HepG2 (cell line): ENCODE results near the gene MPST. TPM values are rescaled to one million over a fixed set of nuclear protein-coding genes. Genes with fewer than 3 reads are reported as not detected.

Experiments
- ATAC-seq: fragments of 200-7000 bp; cut with Tn5 transposase; 3 replicates; pipeline ENCODE4 v1.9.1; 2020; ENCODE audit warnings: mild to moderate bottlenecking, moderate library complexity
- BruUV-seq: library from RNA; stranded (reverse); fragments of 400-500 nt; replicated peaks from 2 replicates; lab custom pipeline; 2021; lab: Mats Ljungman, UMichigan
- CTCF ChIA-PET: fragments of 300-600 bp; formaldehyde crosslinking; extraction: SDS; loops from one replicate; lab custom pipeline; 2021; ENCODE audit warnings: low total read pairs, inconsistent platforms, low intra/inter-chr PET ratio; lab: Yijun Ruan, JAX
- POLR2A ChIA-PET: fragments of 350-600 bp; sonication (Branson Sonifier 250); formaldehyde crosslinking; loops from one replicate; lab custom pipeline; 2020; ENCODE audit warnings: antibody characterized with exemption, inconsistent platforms; lab: Yijun Ruan, JAX
- DNase-seq: peaks from one replicate; pipeline ENCODE4 v3.0.0-alpha.2; 2015; ENCODE audit warnings: low spot score
- FAIRE-seq: peaks from 3 replicates; lab custom pipeline; 2011; peaks lifted over from hg19 to GRCh38; lab: Jason Lieb, UNC
- H2AFZ ChIP-seq: one replicate; pipeline ENCODE4 v1.6.1; 2011; ENCODE audit warnings: low read length, inconsistent platforms
- H3K27ac ChIP-seq: fragments of 300-600 bp; 3 replicates; pipeline ENCODE4 v1.8.0; 2011; ENCODE audit warnings: mixed run types, mild to moderate bottlenecking, mixed read lengths, low read length, inconsistent platforms; ENCODE audit not compliant: insufficient read depth; ENCODE audit errors: extremely low read length
- H3K27me3 ChIP-seq, 2 experiments: fragments of 200-600 bp in 1 of 2; 2 replicates in 1 of 2; 3 replicates in 1 of 2; pipeline versions ENCODE4 v1.6.0 to v1.8.0; 2011; ENCODE audit warnings: low read length in 2 of 2, mild to moderate bottlenecking in 2 of 2, moderate library complexity in 2 of 2, inconsistent platforms in 1 of 2; ENCODE audit not compliant: insufficient read depth in 2 of 2, control insufficient read depth in 1 of 2
- H3K36me3 ChIP-seq, 2 experiments: fragments of 200-600 bp in 1 of 2; replicated peaks in 1 of 2; 2 replicates in 1 of 2; 3 replicates in 1 of 2; pipeline versions ENCODE4 v1.5.1 to v1.8.0; 2011; ENCODE audit warnings: low read length in 2 of 2, inconsistent platforms in 1 of 2; ENCODE audit not compliant: insufficient read depth in 2 of 2, control insufficient read depth in 1 of 2
- H3K4me1 ChIP-seq: 2 replicates; pipeline ENCODE4 v1.5.1; 2012; ENCODE audit warnings: low read length, inconsistent platforms; ENCODE audit not compliant: insufficient read depth
- H3K4me2 ChIP-seq: 2 replicates; pipeline ENCODE4 v1.6.0; 2011; ENCODE audit warnings: low read depth, low read length, inconsistent platforms
- H3K4me3 ChIP-seq, 3 experiments: fragments of 200-600 bp in 1 of 3; sonication (generic), shearing (Covaris generic) in 1 of 3; replicated peaks in 1 of 3; 2 replicates each; pipeline ENCODE4 v1.5.1; 2011 to 2016; ENCODE audit warnings: low read length in 3 of 3, inconsistent platforms in 2 of 3, low read depth in 2 of 3, mild to moderate bottlenecking in 2 of 3, control low read depth in 1 of 3, mixed read lengths in 1 of 3; ENCODE audit not compliant: insufficient read depth in 1 of 3
- H3K79me2 ChIP-seq: one replicate; pipeline ENCODE4 v1.6.1; 2011; ENCODE audit warnings: low read length, inconsistent platforms; ENCODE audit not compliant: insufficient read depth
- H3K9ac ChIP-seq: 2 replicates; pipeline ENCODE4 v1.6.0; 2011; ENCODE audit warnings: mild to moderate bottlenecking, low read depth, low read length, inconsistent platforms; ENCODE audit not compliant: insufficient read depth
- H3K9me3 ChIP-seq: 2 replicates; pipeline ENCODE4 v1.5.1; 2012; ENCODE audit warnings: mild to moderate bottlenecking, low read length
- H4K20me1 ChIP-seq: 2 replicates; pipeline ENCODE4 v1.6.0; 2011; ENCODE audit warnings: inconsistent platforms, mild to moderate bottlenecking, low read length, moderate library complexity; ENCODE audit not compliant: insufficient read depth
- CEBPG ChIP-seq: IDR thresholded peaks from 2 replicates; pipeline ENCODE4 v1.6.1; 2016
- GABPA ChIP-seq, 2 experiments: IDR thresholded peaks; 2 replicates each; pipeline ENCODE4 v1.6.1; 2011 to 2016; ENCODE audit warnings: low read depth in 2 of 2, low read length in 1 of 2, missing biosample characterization in 1 of 2, missing genetic modification characterization in 1 of 2
- GTF2F1 ChIP-seq: fragments of 150-350 bp; IDR thresholded peaks from 2 replicates; pipeline ENCODE4 v1.6.1; 2014; ENCODE audit warnings: low read length
- HIC2 ChIP-seq: sonication (generic); formaldehyde crosslinking; IDR thresholded peaks from 2 replicates; pipeline ENCODE4 v1.9.0; 2022; ENCODE audit warnings: low read depth, missing genetic modification reagents
- MAX ChIP-seq: IDR thresholded peaks from 2 replicates; pipeline ENCODE4 v1.6.1; 2012; ENCODE audit warnings: inconsistent platforms
- MTA3 ChIP-seq: sonication (generic); formaldehyde crosslinking; IDR thresholded peaks from 2 replicates; pipeline ENCODE4 v1.4.0; 2020; ENCODE audit warnings: missing genetic modification reagents
- MXD4 ChIP-seq: IDR thresholded peaks from 2 replicates; pipeline ENCODE4 v1.6.1; 2016; ENCODE audit warnings: mild to moderate bottlenecking, missing biosample characterization, missing genetic modification reagents
- NFE2 ChIP-seq: sonication (generic); formaldehyde crosslinking; IDR thresholded peaks from 2 replicates; pipeline ENCODE4 v1.4.0; 2020; ENCODE audit warnings: missing genetic modification reagents
- NFIB ChIP-seq: sonication (generic); formaldehyde crosslinking; IDR thresholded peaks from 2 replicates; pipeline ENCODE4 v1.9.0; 2021; ENCODE audit warnings: missing genetic modification reagents, mild to moderate bottlenecking, borderline replicate concordance
- NR0B2 ChIP-seq: sonication (generic); formaldehyde crosslinking; IDR thresholded peaks from 2 replicates; pipeline ENCODE4 v1.4.0; 2020; ENCODE audit warnings: mild to moderate bottlenecking, missing genetic modification reagents
- PLSCR1 ChIP-seq: sonication (generic); formaldehyde crosslinking; IDR thresholded peaks from 2 replicates; pipeline ENCODE4 v1.5.0; 2020; ENCODE audit warnings: missing genetic modification reagents, mild to moderate bottlenecking, borderline replicate concordance
- TAF1 ChIP-seq: sonication (generic); formaldehyde crosslinking; IDR thresholded peaks from 2 replicates; pipeline ENCODE4 v1.4.0; 2020; ENCODE audit warnings: missing genetic modification reagents
- TBP ChIP-seq: sonication (generic); formaldehyde crosslinking; IDR thresholded peaks from 2 replicates; pipeline ENCODE4 v1.5.0; 2020; ENCODE audit warnings: missing genetic modification reagents
- U2AF2 ChIP-seq: fragments of 200-400 bp; formaldehyde crosslinking; IDR thresholded peaks from 2 replicates; pipeline ENCODE4 v1.6.1; 2017; ENCODE audit warnings: low read depth, mild to moderate bottlenecking, low read length
- XBP1 ChIP-seq: sonication (generic); formaldehyde crosslinking; IDR thresholded peaks from 2 replicates; pipeline ENCODE4 v1.5.0; 2020; ENCODE audit warnings: missing genetic modification reagents
- XRCC5 ChIP-seq: fragments of 200-400 bp; formaldehyde crosslinking; optimal IDR thresholded peaks from 2 replicates; pipeline ENCODE3; 2017; ENCODE audit warnings: mild to moderate bottlenecking, low read length
- ZEB1 ChIP-seq: IDR thresholded peaks from 2 replicates; pipeline ENCODE4 v1.6.1; 2012; ENCODE audit warnings: mild to moderate bottlenecking, low read depth, inconsistent platforms; ENCODE audit not compliant: insufficient replicate concordance
- ZGPAT ChIP-seq: IDR thresholded peaks from 2 replicates; pipeline ENCODE4 v1.6.1; 2016; ENCODE audit warnings: mild to moderate bottlenecking
- ZNF180 ChIP-seq: sonication (generic); formaldehyde crosslinking; IDR thresholded peaks from 2 replicates; pipeline ENCODE4 v1.4.0; 2020; ENCODE audit warnings: low read depth, missing genetic modification reagents, borderline replicate concordance
- ZNF747 ChIP-seq: sonication (generic); formaldehyde crosslinking; IDR thresholded peaks from 2 replicates; pipeline ENCODE4 v1.8.1; 2023; ENCODE audit warnings: missing genetic modification reagents, mild to moderate bottlenecking, borderline replicate concordance
- WGBS: methylation state at CpG from one replicate; pipeline ENCODE4 v1.1.6; 2017; ENCODE audit warnings: low lambda C conversion rate; 5-methylcytosine and 5-hydroxymethylcytosine counted together
- in situ Hi-C: cut with HindIII; loops from 2 replicates; pipeline ENCODE4 v1.10.0; 2017; ENCODE audit warnings: low pct_unique_long_range_greater_than_20kb; ENCODE audit not compliant: extremely low pct_ligation_motif_present
- intact Hi-C: fragments of 100-400 bp; cut with micrococcal nuclease; formaldehyde crosslinking; loops from one replicate; pipeline ENCODE4 v1.10.0; 2022; ENCODE audit not compliant: unreplicated experiment
- polyA plus RNA-seq, 8 experiments: library from polyadenylated mRNA; depleted of rRNA in 3 of 8; stranded (reverse) in 7 of 8; unstranded in 1 of 8; fragments of >200 nt; fragmentation: Illumina TruSeq in 4 of 8; extraction: Trizol in 4 of 8; gene quantifications; 2 replicates each; pipeline versions ENCODE4 v1.2.1 to v1.2.3, GENCODE V29; 2011 to 2016; ENCODE audit warnings: low read depth in 4 of 8, missing spikeins in 1 of 8, mixed read lengths in 1 of 8; ENCODE audit not compliant: insufficient read depth in 1 of 8
- total RNA-seq, 5 experiments: library from RNA; depleted of rRNA; stranded (reverse); fragments of >200 nt; fragmentation: Illumina TruSeq; extraction: Trizol; gene quantifications; 2 replicates each; pipeline ENCODE4 v1.2.3, GENCODE V29; 2016; ENCODE audit warnings: low read depth in 1 of 5

MPST gene
- total and polyA plus RNA-seq, 2 of the 13 experiments (the other 11 are each of a cell fraction or from before 2014, with no cell fraction given), result 133 to 141 TPM

GRCh38 chr22:36977947-36978660 lies 41.4 kb upstream of the MPST start:
- no TSS peak for BruUV-seq
- CTCF ChIA-PET, result interaction anchor here (1.2 to 2.2 kb wide), 4 partner anchors 8 to 221 kb away, joined by 4 to 11 read pairs (median 6); no protein-coding TSS in a partner anchor
- DNase-seq, result peak; percentile 72
- no peak for TF ChIP-seq NFE2 (CRISPR knock-in tag)
- no peak for TF ChIP-seq NR0B2 (CRISPR knock-in tag)
- TF ChIP-seq GABPA (IDR thresholded peaks at IDR 0.05; ENCODE audit: low read depth, low read length), result peak; percentile 64
- peak; percentile 88 for TF ChIP-seq GABPA (CRISPR knock-in tag; IDR thresholded peaks at IDR 0.05; ENCODE audit: low read depth)
- TF ChIP-seq ZGPAT, result peak; percentile 48; the same call in 1 of the 2 replicates
- peak; percentile 73 for TF ChIP-seq CEBPG (CRISPR knock-in tag)
- no peak for TF ChIP-seq TBP (CRISPR knock-in tag)
- TF ChIP-seq TAF1, result no peak
- TF ChIP-seq U2AF2, result no peak
- TF ChIP-seq PLSCR1 (CRISPR knock-in tag), result no peak
- no peak for TF ChIP-seq XBP1 (CRISPR knock-in tag)
- TF ChIP-seq HIC2, result no peak
- no peak for TF ChIP-seq MXD4 (CRISPR knock-in tag)
- TF ChIP-seq XRCC5, result peak; percentile 88
- peak; percentile 19; the same call in 1 of the 2 replicates for TF ChIP-seq MAX
- TF ChIP-seq ZNF747, result no peak
- no peak for TF ChIP-seq GTF2F1
- TF ChIP-seq ZEB1, result no peak
- TF ChIP-seq NFIB (CRISPR knock-in tag), result no peak
- no peak for TF ChIP-seq ZNF180
- TF ChIP-seq MTA3 (CRISPR knock-in tag), result no peak

More at GRCh38 chr22:36977947-36978660, 41.4 kb upstream of the MPST start:
- H3K4me2 ChIP-seq, result peak overlapping the region; percentile 96
- intact Hi-C loops, result loop anchor here (2.0 to 5.0 kb wide), 2 partner anchors 121 to 196 kb away; no protein-coding TSS in a partner anchor
- peak overlapping the region; percentile 66 for H2AFZ ChIP-seq
- peaks cover 6% of the 10 kb centered on the region; the same call in 1 of the 2 replicates for H3K4me1 ChIP-seq
- FAIRE-seq (peak; percentile 89), ATAC-seq (peak; percentile 80)
- in situ Hi-C loops, result loop anchor here (10.0 kb wide), 1 partner anchor 123 kb away; no protein-coding TSS in a partner anchor
- H3K36me3 ChIP-seq, result no peaks in the 10 kb centered on the region
- no peaks in the 10 kb centered on the region for H3K79me2 ChIP-seq
- POLR2A ChIA-PET, result interaction anchor here (1.1 to 1.5 kb wide), 2 partner anchors 41 to 54 kb away, joined by 4 to 6 read pairs; partner anchors contain the start of gene TST
- peak overlapping the region; percentile 38 to 65 (median 55); a peak in 5 of 6 replicates for H3K4me3 ChIP-seq
- no peaks in the 10 kb centered on the region for H3K9me3 ChIP-seq
- no peaks in the 10 kb centered on the region for H4K20me1 ChIP-seq
- H3K9ac ChIP-seq, result no peak overlapping the region
- no peak overlapping the region for H3K27ac ChIP-seq
- WGBS, result 6% methylated on average over 18 of the region's 18 CpGs
- H3K27me3 ChIP-seq, result peaks cover 0 to 7% of the 10 kb centered on the region in 2 experiments; a peak in 2 of 5 replicates
